RPMI8226 (cell line): Measurements from ENCODE around the gene MORC3.
"Not testable (repeated sequence)": the region's sequence is repeated elsewhere in the genome, so short reads cannot be mapped to it uniquely, and the experiment has no call there.

ENCODE experiments used
- DNase-seq: peaks from one replicate; pipeline ENCODE4 v3.0.0-alpha.2; 2015

MORC3 gene

GRCh38 chr21:36385233-36386030 lies 65.4 kb downstream of the MORC3 start, which contains the start of gene CHAF1B:
TSS of gene CHAF1B (plus strand) at chr21:36385392. CDS start at chr21:36386137, 745 bp downstream.
- DNase-seq = peak; percentile 72

GRCh38 chr21:36386031-36386642 lies 66.1 kb downstream of the MORC3 start:
- DNase-seq = no peak

GRCh38 chr21:36388096-36388495 lies 68.1 kb downstream of the MORC3 start:
- no peak for DNase-seq

GRCh38 chr21:36388835-36389234 lies 68.8 kb downstream of the MORC3 start:
- peak; percentile 49 for DNase-seq

- DNase-seq = not testable (repeated sequence)
Measured at GRCh38 chr21:36391649-36392048, 71.7 kb downstream of the MORC3 start.

GRCh38 chr21:36395353-36396111 lies 75.5 kb downstream of the MORC3 start:
- DNase-seq = no peak

GRCh38 chr21:36396325-36396724 lies 76.3 kb downstream of the MORC3 start:
- no peak for DNase-seq

- no peak for DNase-seq
Measured at GRCh38 chr21:36396971-36397370, 77.0 kb downstream of the MORC3 start.

- no peak for DNase-seq
Measured at GRCh38 chr21:36397606-36398005, 77.6 kb downstream of the MORC3 start.

GRCh38 chr21:36399736-36400135 lies 79.7 kb downstream of the MORC3 start:
- not testable (repeated sequence) for DNase-seq

GRCh38 chr21:36400719-36401118 lies 80.7 kb downstream of the MORC3 start:
- no peak for DNase-seq

GRCh38 chr21:36402339-36402738 lies 82.3 kb downstream of the MORC3 start:
- no peak for DNase-seq

- no peak for DNase-seq
Measured at GRCh38 chr21:36403713-36404112, 83.7 kb downstream of the MORC3 start.

- no peak for DNase-seq
Measured at GRCh38 chr21:36408568-36408967, 88.6 kb downstream of the MORC3 start.

- DNase-seq = peak; percentile 79
Measured at GRCh38 chr21:36411301-36411700, 91.3 kb downstream of the MORC3 start.

GRCh38 chr21:36412916-36413315 lies 92.9 kb downstream of the MORC3 start:
- no peak for DNase-seq

GRCh38 chr21:36415375-36415774 lies 95.4 kb downstream of the MORC3 start:
- DNase-seq = no peak

GRCh38 chr21:36419241-36419640 lies 99.2 kb downstream of the MORC3 start:
- no peak for DNase-seq

- peak; percentile 87 for DNase-seq
Measured at GRCh38 chr21:36419996-36420395, 100.0 kb downstream of the MORC3 start.

GRCh38 chr21:36420571-36421339 lies 100.8 kb downstream of the MORC3 start:
- no peak for DNase-seq

- DNase-seq = peak; percentile 83
Measured at GRCh38 chr21:36422279-36423098, 102.5 kb downstream of the MORC3 start.
